Neural cell (in vitro differentiated cells): ENCODE results near the gene ACR.
"Not testable (repeated sequence)": the region's sequence is repeated elsewhere in the genome, so short reads cannot be mapped to it uniquely, and the experiment has no call there.

Experiments
- EP300 ChIP-seq: fragments of 450-650 bp; conservative IDR thresholded peaks from 2 replicates; pipeline ENCODE4 v1.6.1; 2014; ENCODE audit warnings: antibody characterized with exemption, mild to moderate bottlenecking, moderate library complexity; ENCODE audit not compliant: poor library complexity, severe bottlenecking
- POLR2AphosphoS5 ChIP-seq: IDR thresholded peaks from 2 replicates; pipeline ENCODE4 v1.6.1; 2012
- RAD21 ChIP-seq: fragments of 450-650 bp; conservative IDR thresholded peaks from 2 replicates; pipeline ENCODE4 v1.6.1; 2014; ENCODE audit warnings: antibody characterized with exemption, mild to moderate bottlenecking, moderate library complexity
- SMC3 ChIP-seq: fragments of 450-650 bp; conservative IDR thresholded peaks from 2 replicates; pipeline ENCODE4 v1.6.1; 2014; ENCODE audit warnings: antibody characterized with exemption, mild to moderate bottlenecking, moderate library complexity; ENCODE audit not compliant: poor library complexity
- TAF1 ChIP-seq: IDR thresholded peaks from 2 replicates; pipeline ENCODE4 v1.6.1; 2012; ENCODE audit warnings: low read depth
- TF ChIP-seq, protein P1 (sequence below): fragments of 450-650 bp; IDR thresholded peaks from 2 replicates; pipeline ENCODE4 v1.5.1; 2014; ENCODE audit warnings: antibody characterized with exemption, mild to moderate bottlenecking, moderate library complexity; ENCODE audit not compliant: poor library complexity, severe bottlenecking
- TF ChIP-seq, protein P2 (sequence below): IDR thresholded peaks from 2 replicates; pipeline ENCODE4 v1.6.1; 2012; ENCODE audit warnings: borderline replicate concordance

DNA sequence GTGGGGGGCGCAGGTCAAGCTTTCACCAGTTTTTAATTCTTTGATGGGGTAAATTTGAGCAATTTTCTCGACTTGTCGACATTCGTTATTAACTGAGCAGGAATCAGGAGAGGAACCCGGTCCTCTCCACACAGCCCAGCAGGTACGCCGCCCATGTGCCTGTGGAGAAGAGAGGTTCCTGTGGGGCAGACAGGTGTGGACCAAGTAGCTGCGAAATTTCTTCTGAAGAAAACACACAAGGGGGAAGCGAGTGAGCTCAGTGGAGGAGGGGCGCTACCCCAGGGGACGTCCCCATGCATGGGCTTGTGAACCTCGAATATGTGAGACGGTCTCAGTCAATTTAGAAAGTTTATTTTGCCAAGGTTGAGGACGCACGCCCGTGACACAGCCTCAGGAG lies 45.9 kb downstream of the ACR start:
- TF ChIP-seq EP300, SMC3, TAF1, POLR2AphosphoS5, RAD21: not testable (repeated sequence)
- TF ChIP-seq, protein P1, sequence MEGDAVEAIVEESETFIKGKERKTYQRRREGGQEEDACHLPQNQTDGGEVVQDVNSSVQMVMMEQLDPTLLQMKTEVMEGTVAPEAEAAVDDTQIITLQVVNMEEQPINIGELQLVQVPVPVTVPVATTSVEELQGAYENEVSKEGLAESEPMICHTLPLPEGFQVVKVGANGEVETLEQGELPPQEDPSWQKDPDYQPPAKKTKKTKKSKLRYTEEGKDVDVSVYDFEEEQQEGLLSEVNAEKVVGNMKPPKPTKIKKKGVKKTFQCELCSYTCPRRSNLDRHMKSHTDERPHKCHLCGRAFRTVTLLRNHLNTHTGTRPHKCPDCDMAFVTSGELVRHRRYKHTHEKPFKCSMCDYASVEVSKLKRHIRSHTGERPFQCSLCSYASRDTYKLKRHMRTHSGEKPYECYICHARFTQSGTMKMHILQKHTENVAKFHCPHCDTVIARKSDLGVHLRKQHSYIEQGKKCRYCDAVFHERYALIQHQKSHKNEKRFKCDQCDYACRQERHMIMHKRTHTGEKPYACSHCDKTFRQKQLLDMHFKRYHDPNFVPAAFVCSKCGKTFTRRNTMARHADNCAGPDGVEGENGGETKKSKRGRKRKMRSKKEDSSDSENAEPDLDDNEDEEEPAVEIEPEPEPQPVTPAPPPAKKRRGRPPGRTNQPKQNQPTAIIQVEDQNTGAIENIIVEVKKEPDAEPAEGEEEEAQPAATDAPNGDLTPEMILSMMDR: not testable (repeated sequence)
- TF ChIP-seq, protein P2, sequence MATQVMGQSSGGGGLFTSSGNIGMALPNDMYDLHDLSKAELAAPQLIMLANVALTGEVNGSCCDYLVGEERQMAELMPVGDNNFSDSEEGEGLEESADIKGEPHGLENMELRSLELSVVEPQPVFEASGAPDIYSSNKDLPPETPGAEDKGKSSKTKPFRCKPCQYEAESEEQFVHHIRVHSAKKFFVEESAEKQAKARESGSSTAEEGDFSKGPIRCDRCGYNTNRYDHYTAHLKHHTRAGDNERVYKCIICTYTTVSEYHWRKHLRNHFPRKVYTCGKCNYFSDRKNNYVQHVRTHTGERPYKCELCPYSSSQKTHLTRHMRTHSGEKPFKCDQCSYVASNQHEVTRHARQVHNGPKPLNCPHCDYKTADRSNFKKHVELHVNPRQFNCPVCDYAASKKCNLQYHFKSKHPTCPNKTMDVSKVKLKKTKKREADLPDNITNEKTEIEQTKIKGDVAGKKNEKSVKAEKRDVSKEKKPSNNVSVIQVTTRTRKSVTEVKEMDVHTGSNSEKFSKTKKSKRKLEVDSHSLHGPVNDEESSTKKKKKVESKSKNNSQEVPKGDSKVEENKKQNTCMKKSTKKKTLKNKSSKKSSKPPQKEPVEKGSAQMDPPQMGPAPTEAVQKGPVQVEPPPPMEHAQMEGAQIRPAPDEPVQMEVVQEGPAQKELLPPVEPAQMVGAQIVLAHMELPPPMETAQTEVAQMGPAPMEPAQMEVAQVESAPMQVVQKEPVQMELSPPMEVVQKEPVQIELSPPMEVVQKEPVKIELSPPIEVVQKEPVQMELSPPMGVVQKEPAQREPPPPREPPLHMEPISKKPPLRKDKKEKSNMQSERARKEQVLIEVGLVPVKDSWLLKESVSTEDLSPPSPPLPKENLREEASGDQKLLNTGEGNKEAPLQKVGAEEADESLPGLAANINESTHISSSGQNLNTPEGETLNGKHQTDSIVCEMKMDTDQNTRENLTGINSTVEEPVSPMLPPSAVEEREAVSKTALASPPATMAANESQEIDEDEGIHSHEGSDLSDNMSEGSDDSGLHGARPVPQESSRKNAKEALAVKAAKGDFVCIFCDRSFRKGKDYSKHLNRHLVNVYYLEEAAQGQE: not testable (repeated sequence)
